ENCODE measurements around the gene PRR30. TPM values are rescaled to one million over a fixed set of nuclear protein-coding genes. Genes with fewer than 3 reads are reported as not detected.
"Not testable (repeated sequence)": the region's sequence is repeated elsewhere in the genome, so short reads cannot be mapped to it uniquely, and the experiment has no call there.

PRR30 gene
- total RNA-seq, 2 experiments from 2014 or later = not detected

GRCh38 chr2:27133195-27133875, 5.9 kb downstream of the PRR30 start:
- POLR2A ChIA-PET = interaction anchor here (1.0 to 3.0 kb wide), 5 partner anchors 10 to 238 kb away, joined by 4 to 34 read pairs (median 5); partner anchors contain the start of genes ABHD1, ATRAID, CAD and SLC5A6
- no peaks in the 10 kb centered on the region for H3K9me3 Mint-ChIP-seq
- ATAC-seq (ENCODE audit: low read depth) (no peak), DNase-seq (no peak)
- H3K27me3 Mint-ChIP-seq = no peaks in the 10 kb centered on the region
- H3K4me1 Mint-ChIP-seq = peaks cover 17% of the 10 kb centered on the region
- peak overlapping the region; percentile 97 for H3K27ac Mint-ChIP-seq
- H3K36me3 Mint-ChIP-seq = peaks cover 9% of the 10 kb centered on the region
- H3K4me3 Mint-ChIP-seq = peak overlapping the region; percentile 97

GRCh38 chr2:27131429-27131828, 7.8 kb downstream of the PRR30 start:
- DNase-seq (no peak), ATAC-seq (ENCODE audit: low read depth) (no peak)
- H3K27me3 Mint-ChIP-seq = no peaks in the 10 kb centered on the region
- peaks cover 9% of the 10 kb centered on the region for H3K36me3 Mint-ChIP-seq
- H3K4me1 Mint-ChIP-seq = peaks cover 17% of the 10 kb centered on the region
- no peaks in the 10 kb centered on the region for H3K9me3 Mint-ChIP-seq
- no peak overlapping the region for H3K27ac Mint-ChIP-seq
- no peak overlapping the region for H3K4me3 Mint-ChIP-seq
- POLR2A ChIA-PET = interaction anchor here (0.7 kb wide), 1 partner anchor 8 kb away, joined by 3 read pairs; the partner anchor contains the start of gene ABHD1

GRCh38 chr2:27130396-27130795, 8.8 kb downstream of the PRR30 start:
- Mint-ChIP-seq H3K27me3 (no peaks in the 10 kb centered on the region), H3K4me3 (no peak overlapping the region), H3K27ac (no peak overlapping the region), H3K9me3 (no peaks in the 10 kb centered on the region), H3K36me3 (peaks cover 9% of the 10 kb centered on the region), H3K4me1 (peaks cover 17% of the 10 kb centered on the region)
- POLR2A ChIA-PET = no interaction called here
- ATAC-seq (ENCODE audit: low read depth) (no peak), DNase-seq (no peak)

- POLR2A ChIA-PET = no interaction called here
- no peaks in the 10 kb centered on the region for H3K9me3 Mint-ChIP-seq
- no peak overlapping the region for H3K27ac Mint-ChIP-seq
- peaks cover 16% of the 10 kb centered on the region for H3K4me1 Mint-ChIP-seq
- no peak for ATAC-seq (ENCODE audit: low read depth)
- H3K36me3 Mint-ChIP-seq = peaks cover 7% of the 10 kb centered on the region
- H3K4me3 Mint-ChIP-seq = no peak overlapping the region
- no peaks in the 10 kb centered on the region for H3K27me3 Mint-ChIP-seq
- DNase-seq = no peak
These were observed 10.3 kb downstream of the PRR30 start for GRCh38 chr2:27128668-27129571.

- H3K27me3 Mint-ChIP-seq = peaks cover 2% of the 10 kb centered on the region
- H3K4me3 Mint-ChIP-seq = no peak overlapping the region
- no peaks in the 10 kb centered on the region for H3K9me3 Mint-ChIP-seq
- no peak overlapping the region for H3K27ac Mint-ChIP-seq
- H3K4me1 Mint-ChIP-seq = peaks cover 13% of the 10 kb centered on the region
- no peak for ATAC-seq (ENCODE audit: low read depth)
- DNase-seq = no peak
- POLR2A ChIA-PET = no interaction called here
- peaks cover 3% of the 10 kb centered on the region for H3K36me3 Mint-ChIP-seq
These were observed 11.1 kb downstream of the PRR30 start for GRCh38 chr2:27127883-27128667.

GRCh38 chr2:27126252-27126710, 12.9 kb downstream of the PRR30 start:
- Mint-ChIP-seq H3K36me3 (peaks cover 2% of the 10 kb centered on the region), H3K9me3 (no peaks in the 10 kb centered on the region), H3K27me3 (peaks cover 17% of the 10 kb centered on the region), H3K27ac (no peak overlapping the region), H3K4me3 (no peak overlapping the region), H3K4me1 (peaks cover 9% of the 10 kb centered on the region)
- ATAC-seq (ENCODE audit: low read depth) = no peak
- POLR2A ChIA-PET = interaction anchor here (0.7 to 0.9 kb wide), 2 partner anchors 9 to 56 kb away, joined by 3 to 4 read pairs; partner anchors contain the start of gene PREB
- no peak for DNase-seq

- H3K4me3 Mint-ChIP-seq = no peak overlapping the region
- no peak for ATAC-seq (ENCODE audit: low read depth)
- peaks cover 20% of the 10 kb centered on the region for H3K27me3 Mint-ChIP-seq
- POLR2A ChIA-PET = interaction anchor here (3.0 kb wide), 1 partner anchor 9 kb away, joined by 34 read pairs; the partner anchor contains the start of gene PREB
- H3K27ac Mint-ChIP-seq = no peak overlapping the region
- peaks cover 2% of the 10 kb centered on the region for H3K36me3 Mint-ChIP-seq
- H3K4me1 Mint-ChIP-seq = peaks cover 9% of the 10 kb centered on the region
- H3K9me3 Mint-ChIP-seq = no peaks in the 10 kb centered on the region
- DNase-seq = no peak
These were observed 14.1 kb downstream of the PRR30 start for GRCh38 chr2:27125104-27125503.

- peak within 1 kb of the TSS; percentile 75 for H3K27ac Mint-ChIP-seq
- POLR2A ChIA-PET = interaction anchor here (0.6 to 3.0 kb wide), 6 partner anchors 8 to 304 kb away, joined by 3 to 34 read pairs (median 3); partner anchors contain the start of genes KHK, NRBP1 and PREB
- H3K4me1 Mint-ChIP-seq = peaks cover 15% of the 10 kb centered on the region
- peak; percentile 81 for ATAC-seq (ENCODE audit: low read depth)
- H3K4me3 Mint-ChIP-seq = peak within 1 kb of the TSS; percentile 81
- H3K27me3 Mint-ChIP-seq = peaks cover 32% of the 10 kb centered on the region
- no peaks in the 10 kb centered on the region for H3K36me3 Mint-ChIP-seq
- H3K9me3 Mint-ChIP-seq = no peaks in the 10 kb centered on the region
- peak; percentile 79 for DNase-seq
These were observed 15.7 kb downstream of the PRR30 start, which contains the start of gene ABHD1 for GRCh38 chr2:27123302-27124150. Gene ABHD1, plus strand, starts transcription at chr2:27123815. Its CDS starts 134 bp downstream, at chr2:27123949.

- Mint-ChIP-seq H3K36me3 (no peaks in the 10 kb centered on the region), H3K4me1 (peaks cover 15% of the 10 kb centered on the region), H3K4me3 (peak overlapping the region; percentile 81), H3K27ac (peak overlapping the region; percentile 75), H3K9me3 (no peaks in the 10 kb centered on the region), H3K27me3 (peaks cover 39% of the 10 kb centered on the region)
- POLR2A ChIA-PET = interaction anchor here (0.6 to 3.0 kb wide), 4 partner anchors 11 to 305 kb away, joined by 3 to 34 read pairs (median 4); partner anchors contain the start of genes KHK, NRBP1 and PREB
- ATAC-seq (ENCODE audit: low read depth) (no peak), DNase-seq (no peak)
These were observed 16.4 kb downstream of the PRR30 start for GRCh38 chr2:27122791-27123190.

GRCh38 chr2:27121906-27122305, 17.3 kb downstream of the PRR30 start:
- Mint-ChIP-seq H3K9me3 (no peaks in the 10 kb centered on the region), H3K27me3 (peaks cover 46% of the 10 kb centered on the region), H3K4me3 (no peak overlapping the region), H3K4me1 (peaks cover 15% of the 10 kb centered on the region), H3K36me3 (no peaks in the 10 kb centered on the region), H3K27ac (no peak overlapping the region)
- no peak for DNase-seq
- no peak for ATAC-seq (ENCODE audit: low read depth)
- POLR2A ChIA-PET = interaction anchor here (3.0 kb wide), 1 partner anchor 12 kb away, joined by 34 read pairs; the partner anchor contains the start of gene PREB

- H3K27ac Mint-ChIP-seq; H3K9me3 Mint-ChIP-seq; POLR2A ChIA-PET; ATAC-seq (ENCODE audit: low read depth); H3K36me3 Mint-ChIP-seq; DNase-seq: not testable (repeated sequence)
- H3K4me1 Mint-ChIP-seq = peaks cover 15% of the 10 kb centered on the region
- H3K27me3 Mint-ChIP-seq = peaks cover 48% of the 10 kb centered on the region
- H3K4me3 Mint-ChIP-seq = peak overlapping the region; percentile 78
These were observed 19.9 kb downstream of the PRR30 start for GRCh38 chr2:27119330-27119670.
